Activated naive CD4-positive, alpha-beta T cell treated with anti-CD3 and anti-CD28 coated beads for 36 hours (primary cell): ENCODE measurements around the gene HDAC11. TPM values are rescaled to one million over a fixed set of nuclear protein-coding genes. Genes with fewer than 3 reads are reported as not detected.
"Not testable (repeated sequence)": the region's sequence is repeated elsewhere in the genome, so short reads cannot be mapped to it uniquely, and the experiment has no call there.

ENCODE experiments used
- CTCF ChIA-PET: fragments of 350-600 bp; sonication (Branson Sonifier 250); formaldehyde crosslinking; loops from one replicate; lab custom pipeline; 2021; ENCODE audit warnings: antibody characterized with exemption; lab: Charles Lee
- DNase-seq: peaks from one replicate; pipeline ENCODE4 v3.0.0-alpha.2; 2020
- H3K27ac Mint-ChIP-seq: one replicate; pipeline ENCODE4 v1.8.0; 2021; ENCODE audit warnings: mild to moderate bottlenecking, mixed read lengths
- H3K27me3 Mint-ChIP-seq: one replicate; pipeline ENCODE4 v1.8.0; 2021; ENCODE audit warnings: low read depth, mixed read lengths
- H3K36me3 Mint-ChIP-seq: one replicate; pipeline ENCODE4 v1.8.0; 2021; ENCODE audit warnings: low read depth, mixed read lengths
- H3K4me1 Mint-ChIP-seq: one replicate; pipeline ENCODE4 v1.8.0; 2021; ENCODE audit warnings: low read depth, mixed read lengths
- H3K4me3 Mint-ChIP-seq: one replicate; pipeline ENCODE4 v1.8.0; 2021; ENCODE audit warnings: mild to moderate bottlenecking, moderate library complexity, mixed read lengths
- H3K9me3 Mint-ChIP-seq: one replicate; pipeline ENCODE4 v1.8.0; 2021; ENCODE audit warnings: mixed read lengths
- intact Hi-C: fragments of 100-400 bp; cut with micrococcal nuclease; formaldehyde crosslinking; loops from one replicate; pipeline ENCODE4 v1.15.1; 2023
- total RNA-seq, 2 experiments: library from RNA; stranded (reverse); gene quantifications; one replicate each; pipeline ENCODE4 v1.2.3, GENCODE V29; 2021

HDAC11 gene
- total RNA-seq, 2 experiments from 2014 or later, result 1.6 to 2.4 TPM

- H3K27ac Mint-ChIP-seq, DNase-seq, H3K27me3 Mint-ChIP-seq, intact Hi-C loops, H3K36me3 Mint-ChIP-seq, H3K9me3 Mint-ChIP-seq, H3K4me1 Mint-ChIP-seq, H3K4me3 Mint-ChIP-seq: not testable (repeated sequence)
- CTCF ChIA-PET, result interaction anchor here (0.6 kb wide), 1 partner anchor 178 kb away, joined by 3 read pairs; no protein-coding TSS in a partner anchor
These were observed 41.6 kb downstream of the HDAC11 start for GRCh38 chr3:13521749-13522148.

GRCh38 chr3:13522236-13522635, 42.1 kb downstream of the HDAC11 start:
- CTCF ChIA-PET, result interaction anchor here (0.5 to 0.6 kb wide), 2 partner anchors 177 to 245 kb away, joined by 3 to 6 read pairs; no protein-coding TSS in a partner anchor
- DNase-seq, result no peak
- Mint-ChIP-seq H3K27ac (no peak overlapping the region), H3K9me3 (peaks cover 5% of the 10 kb centered on the region), H3K4me1 (no peaks in the 10 kb centered on the region), H3K4me3 (no peak overlapping the region), H3K27me3 (no peaks in the 10 kb centered on the region), H3K36me3 (no peaks in the 10 kb centered on the region)
- intact Hi-C loops, result no loop called here

DNA sequence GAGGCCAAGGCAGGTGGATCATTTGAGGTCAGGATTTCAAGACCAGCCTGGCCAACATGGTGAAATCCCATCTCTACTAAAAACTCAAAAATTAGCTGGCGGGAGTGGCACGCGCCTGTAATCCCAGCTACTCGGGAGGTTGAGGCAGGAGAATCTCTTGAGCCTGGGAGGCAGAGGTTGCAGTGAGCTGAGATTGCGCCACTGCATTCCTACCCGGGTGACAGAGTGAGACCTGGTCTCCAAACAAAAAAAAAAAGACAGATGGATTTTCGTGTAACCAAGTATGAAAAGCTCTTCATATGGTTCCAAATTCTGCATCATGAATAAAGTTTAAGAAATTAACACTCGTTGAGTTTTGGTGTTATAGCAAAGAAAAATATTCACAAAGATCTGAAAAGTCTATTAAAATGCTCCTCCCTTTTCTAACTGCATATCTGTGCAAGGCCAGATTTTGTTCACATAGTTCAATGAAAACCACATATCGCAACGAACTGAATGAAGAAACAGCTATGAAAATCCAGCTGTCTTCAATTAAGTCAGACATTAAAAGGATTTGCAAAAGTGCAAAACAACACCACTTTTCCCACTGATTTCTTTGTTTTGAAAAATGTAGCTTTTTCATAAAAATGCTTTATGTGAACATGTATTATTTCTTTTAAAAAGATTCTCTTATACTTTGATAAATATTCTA, 45.0 kb downstream of the HDAC11 start:
- no peaks in the 10 kb centered on the region for H3K36me3 Mint-ChIP-seq
- H3K9me3 Mint-ChIP-seq, result peaks cover 5% of the 10 kb centered on the region
- H3K27me3 Mint-ChIP-seq, result no peaks in the 10 kb centered on the region
- no peaks in the 10 kb centered on the region for H3K4me1 Mint-ChIP-seq
- no peak for DNase-seq
- H3K4me3 Mint-ChIP-seq, result no peak overlapping the region
- intact Hi-C loops, result no loop called here
- CTCF ChIA-PET, result interaction anchor here (0.6 to 1.2 kb wide), 2 partner anchors 35 to 122 kb away, joined by 3 read pairs; no protein-coding TSS in a partner anchor
- H3K27ac Mint-ChIP-seq, result no peak overlapping the region

- CTCF ChIA-PET, result interaction anchor here (0.6 to 1.2 kb wide), 2 partner anchors 34 to 121 kb away, joined by 3 read pairs; no protein-coding TSS in a partner anchor
- H3K9me3 Mint-ChIP-seq, result peaks cover 5% of the 10 kb centered on the region
- no peak overlapping the region for H3K27ac Mint-ChIP-seq
- intact Hi-C loops, result no loop called here
- no peaks in the 10 kb centered on the region for H3K4me1 Mint-ChIP-seq
- H3K36me3 Mint-ChIP-seq, result no peaks in the 10 kb centered on the region
- H3K27me3 Mint-ChIP-seq, result no peaks in the 10 kb centered on the region
- H3K4me3 Mint-ChIP-seq, result no peak overlapping the region
- DNase-seq, result no peak
These were observed 45.9 kb downstream of the HDAC11 start for GRCh38 chr3:13525827-13526625.

DNA sequence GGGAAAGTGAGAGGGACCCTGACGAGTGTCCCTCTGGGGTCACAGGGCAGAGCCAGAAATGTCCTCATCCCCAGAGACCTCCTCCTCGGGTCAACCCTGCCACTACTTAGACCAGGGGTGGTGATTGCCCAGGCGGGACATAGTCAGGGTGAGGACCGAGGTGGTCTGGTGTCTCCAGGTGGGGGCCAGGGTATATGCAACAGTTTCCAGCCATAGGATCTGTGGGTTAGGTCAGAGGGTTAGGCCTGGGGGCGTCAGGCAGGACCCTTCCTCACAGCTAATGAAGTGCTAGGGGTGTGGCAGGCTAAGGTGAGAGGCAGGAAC, 46.5 kb downstream of the HDAC11 start:
- H3K27me3 Mint-ChIP-seq, result no peaks in the 10 kb centered on the region
- intact Hi-C loops, result no loop called here
- no peak overlapping the region for H3K4me3 Mint-ChIP-seq
- no peak for DNase-seq
- no peak overlapping the region for H3K27ac Mint-ChIP-seq
- CTCF ChIA-PET, result no interaction called here
- H3K4me1 Mint-ChIP-seq, result no peaks in the 10 kb centered on the region
- H3K9me3 Mint-ChIP-seq, result peaks cover 3% of the 10 kb centered on the region
- no peaks in the 10 kb centered on the region for H3K36me3 Mint-ChIP-seq

DNA sequence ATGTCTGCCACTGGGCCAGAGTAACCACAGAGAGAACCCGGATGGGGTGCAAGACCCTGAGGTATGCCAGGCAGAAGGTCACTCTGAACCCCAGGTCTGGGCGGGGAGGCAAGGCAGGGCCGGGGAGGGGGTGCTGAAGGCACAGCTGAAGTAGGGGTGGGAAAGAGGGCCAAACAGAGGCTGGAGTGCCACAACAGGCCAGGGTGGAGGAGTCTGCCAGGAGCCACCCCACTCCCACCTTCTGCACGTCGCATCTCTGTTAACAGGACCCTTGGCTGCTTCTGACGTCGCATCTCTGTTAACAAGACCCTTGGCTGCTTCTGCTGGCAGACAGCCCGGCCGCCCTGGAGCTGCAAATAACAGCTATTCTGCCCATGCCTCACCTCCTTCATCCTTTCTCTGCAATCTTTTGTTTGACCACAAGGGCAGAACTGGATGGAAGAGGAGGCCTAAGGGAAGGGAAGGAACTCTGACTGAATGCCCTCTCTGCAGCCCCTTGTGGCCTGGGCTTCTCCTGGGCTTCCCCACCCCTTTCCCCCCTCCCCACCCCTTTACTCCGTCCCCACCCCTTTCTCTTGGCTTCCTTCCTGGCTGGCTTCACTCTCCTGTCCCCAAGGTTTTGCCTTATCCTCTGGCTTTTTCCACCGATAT, 48.2 kb downstream of the HDAC11 start:
- DNase-seq, result no peak
- intact Hi-C loops, result no loop called here
- H3K27ac Mint-ChIP-seq, result no peak overlapping the region
- CTCF ChIA-PET, result no interaction called here
- H3K36me3 Mint-ChIP-seq, result no peaks in the 10 kb centered on the region
- H3K27me3 Mint-ChIP-seq, result no peaks in the 10 kb centered on the region
- H3K4me3 Mint-ChIP-seq, result no peak overlapping the region
- H3K9me3 Mint-ChIP-seq, result no peaks in the 10 kb centered on the region
- no peaks in the 10 kb centered on the region for H3K4me1 Mint-ChIP-seq

GRCh38 chr3:13529196-13530112, 49.3 kb downstream of the HDAC11 start:
- Mint-ChIP-seq H3K9me3 (no peaks in the 10 kb centered on the region), H3K4me3 (no peak overlapping the region), H3K27me3 (no peaks in the 10 kb centered on the region), H3K4me1 (no peaks in the 10 kb centered on the region), H3K36me3 (no peaks in the 10 kb centered on the region), H3K27ac (no peak overlapping the region)
- CTCF ChIA-PET, result interaction anchor here (0.6 kb wide), 2 partner anchors 374 to 1395 kb away, joined by 3 read pairs; no protein-coding TSS in a partner anchor
- no peak for DNase-seq
- intact Hi-C loops, result no loop called here

DNA sequence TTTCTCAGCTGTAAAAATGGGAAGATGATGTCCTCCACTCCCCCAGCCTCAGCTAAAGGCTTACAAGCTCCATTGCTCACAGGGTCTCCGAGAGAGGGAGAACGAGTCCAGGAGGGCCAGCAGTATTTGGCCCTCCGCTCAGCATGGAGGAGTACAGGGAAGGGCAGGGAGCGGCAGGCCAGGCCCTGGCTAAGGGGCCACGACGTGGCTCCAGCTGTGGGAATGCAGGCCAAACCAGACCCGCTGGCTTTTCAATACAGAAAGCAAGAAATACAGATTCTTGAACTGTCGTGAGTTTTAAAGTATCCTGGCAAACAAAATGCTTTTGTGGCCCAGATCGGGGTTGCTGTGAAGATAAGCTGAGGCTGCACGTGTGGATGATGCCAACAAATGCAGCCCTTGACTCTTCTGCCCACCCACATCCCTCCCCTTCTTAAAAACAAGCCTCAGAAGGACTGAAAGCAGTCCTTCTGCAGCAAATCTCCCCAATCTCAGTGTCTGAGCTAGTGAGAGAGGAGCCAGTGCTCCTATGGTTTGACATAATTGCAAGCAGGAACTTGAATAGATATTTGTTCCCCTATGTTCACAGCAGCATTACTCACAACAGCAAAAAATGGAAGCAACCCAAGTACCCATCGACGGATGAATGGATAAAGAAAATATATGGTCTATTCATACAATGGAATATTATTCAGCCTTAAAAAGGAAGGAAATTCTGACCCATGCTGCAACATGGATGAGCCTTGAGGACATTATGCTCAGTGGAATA, 50.3 kb downstream of the HDAC11 start:
- DNase-seq, result no peak
- Mint-ChIP-seq H3K9me3 (no peaks in the 10 kb centered on the region), H3K4me3 (no peak overlapping the region), H3K27me3 (no peaks in the 10 kb centered on the region), H3K27ac (no peak overlapping the region), H3K4me1 (no peaks in the 10 kb centered on the region), H3K36me3 (no peaks in the 10 kb centered on the region)
- CTCF ChIA-PET, result interaction anchor here (0.6 kb wide), 1 partner anchor 1394 kb away, joined by 3 read pairs; no protein-coding TSS in a partner anchor
- intact Hi-C loops, result no loop called here

DNA sequence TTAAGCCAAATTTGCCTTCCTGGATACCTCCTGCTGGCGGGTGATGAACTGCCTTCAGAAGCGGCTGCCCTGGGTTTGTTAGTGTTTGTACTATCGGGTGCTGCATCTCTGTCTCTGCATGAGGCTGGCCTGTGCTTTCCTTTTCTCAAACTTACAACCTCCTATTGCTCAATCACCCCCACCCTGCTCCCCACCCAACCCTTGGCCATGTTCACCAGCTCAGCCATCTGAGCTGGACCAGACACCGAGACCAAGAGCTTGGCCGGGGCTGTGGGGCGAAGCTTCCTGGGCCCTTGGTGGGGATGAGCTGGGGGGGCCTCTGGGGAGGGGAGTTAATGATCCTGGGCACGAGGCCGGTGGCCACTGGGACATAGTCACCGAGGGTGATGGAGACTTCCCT, 52.0 kb downstream of the HDAC11 start:
- DNase-seq, result no peak
- CTCF ChIA-PET, result no interaction called here
- intact Hi-C loops, result no loop called here
- H3K27ac Mint-ChIP-seq, result no peak overlapping the region
- no peak overlapping the region for H3K4me3 Mint-ChIP-seq
- no peaks in the 10 kb centered on the region for H3K36me3 Mint-ChIP-seq
- H3K9me3 Mint-ChIP-seq, result no peaks in the 10 kb centered on the region
- peaks cover 8% of the 10 kb centered on the region for H3K4me1 Mint-ChIP-seq
- H3K27me3 Mint-ChIP-seq, result peaks cover 5% of the 10 kb centered on the region

DNA sequence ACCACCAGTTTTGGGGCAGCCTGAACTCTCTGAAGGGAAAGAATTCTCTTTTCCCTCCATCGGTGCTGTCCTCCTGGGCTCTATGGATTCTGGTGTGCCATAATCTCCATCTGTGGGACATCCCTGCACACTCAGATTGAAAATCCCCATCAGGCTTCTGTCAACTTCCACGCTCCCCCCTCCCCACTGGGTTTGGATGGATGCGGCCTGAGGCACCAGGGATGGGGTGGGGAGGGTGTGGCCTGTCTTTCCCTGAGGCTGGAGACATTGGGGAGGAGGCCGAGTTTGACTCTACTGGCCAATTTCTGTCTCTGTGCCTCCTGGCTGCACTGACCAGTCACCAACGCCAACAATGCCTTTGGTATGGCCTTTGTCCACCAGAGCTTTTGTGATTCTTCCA, 52.5 kb downstream of the HDAC11 start:
- intact Hi-C loops, result no loop called here
- CTCF ChIA-PET, result interaction anchor here (1.0 kb wide), 1 partner anchor 117 kb away, joined by 3 read pairs; no protein-coding TSS in a partner anchor
- Mint-ChIP-seq H3K4me3 (no peak overlapping the region), H3K9me3 (no peaks in the 10 kb centered on the region), H3K4me1 (peaks cover 8% of the 10 kb centered on the region), H3K36me3 (no peaks in the 10 kb centered on the region), H3K27ac (no peak overlapping the region), H3K27me3 (peaks cover 5% of the 10 kb centered on the region)
- no peak for DNase-seq

GRCh38 chr3:13533885-13534301, 53.8 kb downstream of the HDAC11 start:
- Mint-ChIP-seq H3K4me3 (no peak overlapping the region), H3K36me3 (no peaks in the 10 kb centered on the region), H3K4me1 (peaks cover 8% of the 10 kb centered on the region), H3K27ac (no peak overlapping the region), H3K27me3 (peaks cover 5% of the 10 kb centered on the region), H3K9me3 (no peaks in the 10 kb centered on the region)
- DNase-seq, result no peak
- intact Hi-C loops, result no loop called here
- CTCF ChIA-PET, result interaction anchor here (0.6 to 1.4 kb wide), 4 partner anchors 35 to 123 kb away, joined by 3 to 7 read pairs (median 4); no protein-coding TSS in a partner anchor
